Panc1 (cell line): ENCODE results near the gene BRINP3. TPM values are rescaled to one million over a fixed set of nuclear protein-coding genes. Genes with fewer than 3 reads are reported as not detected.
A peak's percentile ranks its signal among the peaks of the same experiment; 100 is the strongest.

Source experiments
- ATAC-seq: fragments of 200-7000 bp; cut with Tn5 transposase; 2 replicates; pipeline ENCODE4 v1.9.1; 2020; ENCODE audit warnings: mild to moderate bottlenecking, moderate library complexity
- BruUV-seq: library from RNA; stranded (reverse); fragments of 400-500 nt; replicated peaks from 2 replicates; lab custom pipeline; 2021; lab: Mats Ljungman, UMichigan
- CTCF ChIA-PET: fragments of 300-600 bp; sonication (Branson Sonifier 250); formaldehyde crosslinking; loops from one replicate; lab custom pipeline; 2022; ENCODE audit warnings: antibody characterized with exemption; lab: Charles Lee
- POLR2A ChIA-PET: fragments of 300-600 bp; sonication (Branson Sonifier 250); formaldehyde crosslinking; loops from one replicate; lab custom pipeline; 2022; ENCODE audit warnings: antibody characterized with exemption; lab: Charles Lee
- DNase-seq: peaks from one replicate; pipeline ENCODE4 v3.0.0-alpha.2; 2010; ENCODE audit warnings: low read depth, low spot score
- H3K27ac ChIP-seq: 2 replicates; pipeline ENCODE4 v1.5.1; 2011; ENCODE audit warnings: mild to moderate bottlenecking, low read length, inconsistent platforms
- H3K27me3 ChIP-seq: fragments of 200-500 bp; sonication (Bioruptor generic); 2 replicates; pipeline ENCODE4 v1.6.0; 2014; ENCODE audit warnings: low read length, inconsistent platforms; ENCODE audit not compliant: control insufficient read depth, insufficient read depth
- H3K36me3 ChIP-seq: fragments of 200-500 bp; sonication (Bioruptor generic); 2 replicates; pipeline ENCODE4 v1.5.1; 2014; ENCODE audit warnings: inconsistent platforms, mild to moderate bottlenecking, low read length, moderate library complexity; ENCODE audit not compliant: control insufficient read depth, insufficient read depth
- H3K4me1 ChIP-seq: 2 replicates; pipeline ENCODE4 v1.5.1; 2011; ENCODE audit warnings: inconsistent platforms, mild to moderate bottlenecking, low read length, moderate library complexity; ENCODE audit not compliant: control insufficient read depth, insufficient read depth
- H3K4me3 ChIP-seq, 2 experiments: 2 replicates each; pipeline ENCODE4 v1.5.1; 2011 to 2012; ENCODE audit warnings: low read depth in 2 of 2, low read length in 2 of 2, mild to moderate bottlenecking in 2 of 2, inconsistent platforms in 1 of 2, moderate library complexity in 1 of 2
- H3K9me3 ChIP-seq: fragments of 200-500 bp; sonication (Bioruptor generic); 2 replicates; pipeline ENCODE4 v1.5.1; 2014; ENCODE audit warnings: low read depth, mild to moderate bottlenecking, inconsistent platforms, low read length, moderate library complexity; ENCODE audit not compliant: control insufficient read depth, insufficient read depth
- POLR2AphosphoS5 ChIP-seq: IDR thresholded peaks from 2 replicates; pipeline ENCODE4 v1.6.1; 2012; ENCODE audit warnings: mild to moderate bottlenecking, low read depth, low read length, moderate library complexity
- SIN3A ChIP-seq: IDR thresholded peaks from 2 replicates; pipeline ENCODE4 v1.6.1; 2012; ENCODE audit warnings: low read depth, mild to moderate bottlenecking, low read length, moderate library complexity, borderline replicate concordance; ENCODE audit not compliant: insufficient read depth
- TCF7L2 ChIP-seq: IDR thresholded peaks from 2 replicates; pipeline ENCODE4 v1.6.1; 2011; ENCODE audit warnings: mild to moderate bottlenecking, low read depth, low read length, inconsistent platforms
- in situ Hi-C: cut with HindIII; loops from 2 replicates; pipeline ENCODE4 v1.10.0; 2016; ENCODE audit warnings: low sequenced_read_pairs, low pct_unique_long_range_greater_than_20kb
- intact Hi-C: fragments of 100-400 bp; cut with micrococcal nuclease; formaldehyde crosslinking; loops from one replicate; pipeline ENCODE4 v1.10.0; 2022; ENCODE audit not compliant: unreplicated experiment
- total RNA-seq: library from RNA; stranded (reverse); gene quantifications from one replicate; pipeline ENCODE4 v1.2.1, GENCODE V29; 2021; ENCODE audit not compliant: unreplicated experiment
- TF ChIP-seq, protein P1 (sequence below): fragments of 450-650 bp; IDR thresholded peaks from 2 replicates; pipeline ENCODE4 v1.5.1; 2017; ENCODE audit warnings: mild to moderate bottlenecking
- TF ChIP-seq, protein P2 (sequence below), 2 experiments: IDR thresholded peaks; 2 replicates each; pipeline ENCODE4 v1.6.1; 2011 to 2012; ENCODE audit warnings: low read depth in 2 of 2, control low read depth in 1 of 2, low read length in 1 of 2, mild to moderate bottlenecking in 1 of 2, moderate library complexity in 1 of 2; ENCODE audit not compliant: insufficient read depth in 1 of 2

Gene BRINP3
- total RNA-seq, 1 experiment from 2014 or later: 1.0 TPM

DNA sequence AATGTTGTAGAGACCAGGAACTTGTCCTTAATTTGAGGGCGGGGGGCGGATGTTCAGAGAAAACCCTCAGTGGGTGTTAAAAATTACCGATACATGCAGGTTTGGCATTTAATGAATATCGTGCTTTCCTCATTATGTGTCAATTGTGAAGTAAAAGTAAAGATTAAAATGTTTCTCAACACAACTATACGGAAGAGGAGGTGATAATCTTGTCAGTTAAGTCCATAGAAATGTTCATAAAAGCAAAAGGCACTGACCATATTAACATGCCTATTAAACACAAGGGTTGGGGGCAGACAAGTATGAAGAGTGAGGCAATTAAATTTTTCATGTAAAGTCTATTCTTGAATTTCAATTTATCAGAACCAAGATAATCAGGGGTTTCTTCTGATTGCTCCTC lies 1.3 kb downstream of the BRINP3 start:
- Histone ChIP-seq H3K27me3 (peaks cover 14% of the 10 kb centered on the region; the same call in 1 of the 2 replicates), H3K27ac (no peak overlapping the region), H3K36me3 (no peaks in the 10 kb centered on the region), H3K4me1 (peaks cover 8% of the 10 kb centered on the region), H3K4me3 (no peak overlapping the region), H3K9me3 (no peaks in the 10 kb centered on the region)
- intact Hi-C loops (no loop called here), in situ Hi-C loops (no loop called here)
- ATAC-seq (no peak), DNase-seq (no peak)
- TF ChIP-seq, protein P1, sequence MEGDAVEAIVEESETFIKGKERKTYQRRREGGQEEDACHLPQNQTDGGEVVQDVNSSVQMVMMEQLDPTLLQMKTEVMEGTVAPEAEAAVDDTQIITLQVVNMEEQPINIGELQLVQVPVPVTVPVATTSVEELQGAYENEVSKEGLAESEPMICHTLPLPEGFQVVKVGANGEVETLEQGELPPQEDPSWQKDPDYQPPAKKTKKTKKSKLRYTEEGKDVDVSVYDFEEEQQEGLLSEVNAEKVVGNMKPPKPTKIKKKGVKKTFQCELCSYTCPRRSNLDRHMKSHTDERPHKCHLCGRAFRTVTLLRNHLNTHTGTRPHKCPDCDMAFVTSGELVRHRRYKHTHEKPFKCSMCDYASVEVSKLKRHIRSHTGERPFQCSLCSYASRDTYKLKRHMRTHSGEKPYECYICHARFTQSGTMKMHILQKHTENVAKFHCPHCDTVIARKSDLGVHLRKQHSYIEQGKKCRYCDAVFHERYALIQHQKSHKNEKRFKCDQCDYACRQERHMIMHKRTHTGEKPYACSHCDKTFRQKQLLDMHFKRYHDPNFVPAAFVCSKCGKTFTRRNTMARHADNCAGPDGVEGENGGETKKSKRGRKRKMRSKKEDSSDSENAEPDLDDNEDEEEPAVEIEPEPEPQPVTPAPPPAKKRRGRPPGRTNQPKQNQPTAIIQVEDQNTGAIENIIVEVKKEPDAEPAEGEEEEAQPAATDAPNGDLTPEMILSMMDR: no peak
- TF ChIP-seq TCF7L2 (no peak), POLR2AphosphoS5 (no peak), SIN3A (no peak)
- TF ChIP-seq, protein P2, sequence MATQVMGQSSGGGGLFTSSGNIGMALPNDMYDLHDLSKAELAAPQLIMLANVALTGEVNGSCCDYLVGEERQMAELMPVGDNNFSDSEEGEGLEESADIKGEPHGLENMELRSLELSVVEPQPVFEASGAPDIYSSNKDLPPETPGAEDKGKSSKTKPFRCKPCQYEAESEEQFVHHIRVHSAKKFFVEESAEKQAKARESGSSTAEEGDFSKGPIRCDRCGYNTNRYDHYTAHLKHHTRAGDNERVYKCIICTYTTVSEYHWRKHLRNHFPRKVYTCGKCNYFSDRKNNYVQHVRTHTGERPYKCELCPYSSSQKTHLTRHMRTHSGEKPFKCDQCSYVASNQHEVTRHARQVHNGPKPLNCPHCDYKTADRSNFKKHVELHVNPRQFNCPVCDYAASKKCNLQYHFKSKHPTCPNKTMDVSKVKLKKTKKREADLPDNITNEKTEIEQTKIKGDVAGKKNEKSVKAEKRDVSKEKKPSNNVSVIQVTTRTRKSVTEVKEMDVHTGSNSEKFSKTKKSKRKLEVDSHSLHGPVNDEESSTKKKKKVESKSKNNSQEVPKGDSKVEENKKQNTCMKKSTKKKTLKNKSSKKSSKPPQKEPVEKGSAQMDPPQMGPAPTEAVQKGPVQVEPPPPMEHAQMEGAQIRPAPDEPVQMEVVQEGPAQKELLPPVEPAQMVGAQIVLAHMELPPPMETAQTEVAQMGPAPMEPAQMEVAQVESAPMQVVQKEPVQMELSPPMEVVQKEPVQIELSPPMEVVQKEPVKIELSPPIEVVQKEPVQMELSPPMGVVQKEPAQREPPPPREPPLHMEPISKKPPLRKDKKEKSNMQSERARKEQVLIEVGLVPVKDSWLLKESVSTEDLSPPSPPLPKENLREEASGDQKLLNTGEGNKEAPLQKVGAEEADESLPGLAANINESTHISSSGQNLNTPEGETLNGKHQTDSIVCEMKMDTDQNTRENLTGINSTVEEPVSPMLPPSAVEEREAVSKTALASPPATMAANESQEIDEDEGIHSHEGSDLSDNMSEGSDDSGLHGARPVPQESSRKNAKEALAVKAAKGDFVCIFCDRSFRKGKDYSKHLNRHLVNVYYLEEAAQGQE (IDR thresholded peaks at IDR 0.05; ENCODE audit: insufficient read depth in 1 of 2, low read depth in 2 of 2, low read length in 1 of 2): no peak
- BruUV-seq: no TSS peak
- ChIA-PET CTCF (no interaction called here), POLR2A (no interaction called here)

- Histone ChIP-seq H3K27ac (no peak overlapping the region), H3K4me3 (peak overlapping the region; percentile 27 to 55), H3K9me3 (no peaks in the 10 kb centered on the region), H3K4me1 (peaks cover 8% of the 10 kb centered on the region), H3K27me3 (peaks cover 14% of the 10 kb centered on the region; the same call in 1 of the 2 replicates), H3K36me3 (no peaks in the 10 kb centered on the region)
- intact Hi-C loops (no loop called here), in situ Hi-C loops (no loop called here)
- ATAC-seq (peak; percentile 60), DNase-seq (no peak)
- no TSS peak for BruUV-seq
- CTCF ChIA-PET: no interaction called here
- POLR2A ChIA-PET: no interaction called here
- TF ChIP-seq, protein P1: no peak
- TF ChIP-seq SIN3A: no peak
- TF ChIP-seq POLR2AphosphoS5: no peak
- no peak for TF ChIP-seq TCF7L2
- TF ChIP-seq, protein P2 (IDR thresholded peaks at IDR 0.05; ENCODE audit: insufficient read depth in 1 of 2, low read depth in 2 of 2, low read length in 1 of 2): no peak
These were observed 2.1 kb downstream of the BRINP3 start for GRCh38 chr1:190475421-190476141.
